Parathyroid adenoma (tissue), 2 donors: Measurements from ENCODE around the gene ACAP3.

ENCODE experiments used
- H2AFZ ChIP-seq: fragments of 300-600 bp; sonication (generic); one replicate; pipeline ENCODE4 v1.7.0; 2017; ENCODE audit warnings: antibody characterized with exemption, mild to moderate bottlenecking
- H3K27ac ChIP-seq: fragments of 300-600 bp; sonication (generic); one replicate; pipeline ENCODE4 v1.7.0; 2017
- H3K27me3 ChIP-seq: fragments of 300-600 bp; sonication (generic); one replicate; pipeline ENCODE4 v1.7.0; 2017; ENCODE audit warnings: low read length; ENCODE audit not compliant: control insufficient read depth, insufficient read depth
- H3K36me3 ChIP-seq: fragments of 300-600 bp; sonication (generic); one replicate; pipeline ENCODE4 v1.7.0; 2017; ENCODE audit warnings: low read length; ENCODE audit not compliant: control insufficient read depth, insufficient read depth
- H3K4me1 ChIP-seq: fragments of 300-600 bp; sonication (generic); one replicate; pipeline ENCODE4 v1.7.0; 2017; ENCODE audit warnings: control low read depth
- H3K4me2 ChIP-seq: fragments of 300-600 bp; sonication (generic); one replicate; pipeline ENCODE4 v1.7.0; 2017; ENCODE audit warnings: low read length
- H3K4me3 ChIP-seq: fragments of 300-600 bp; sonication (generic); one replicate; pipeline ENCODE4 v1.7.0; 2017; ENCODE audit warnings: low read depth, low read length
- H3K79me2 ChIP-seq: fragments of 300-600 bp; sonication (generic); one replicate; pipeline ENCODE4 v1.7.0; 2017; ENCODE audit warnings: control low read depth
- H3K9ac ChIP-seq: fragments of 300-600 bp; sonication (generic); one replicate; pipeline ENCODE4 v1.7.0; 2017; ENCODE audit warnings: mild to moderate bottlenecking
- H3K9me3 ChIP-seq: fragments of 300-600 bp; sonication (generic); one replicate; pipeline ENCODE4 v1.7.0; 2017; ENCODE audit warnings: low read length; ENCODE audit not compliant: control insufficient read depth
- TF ChIP-seq, protein P1 (sequence below): fragments of 300-600 bp; sonication (generic); IDR thresholded peaks from one replicate; pipeline ENCODE4 v1.7.0; 2017; ENCODE audit warnings: antibody characterized with exemption, mild to moderate bottlenecking
- donor health status: primary hyperparathyroidism.

Gene ACAP3

DNA sequence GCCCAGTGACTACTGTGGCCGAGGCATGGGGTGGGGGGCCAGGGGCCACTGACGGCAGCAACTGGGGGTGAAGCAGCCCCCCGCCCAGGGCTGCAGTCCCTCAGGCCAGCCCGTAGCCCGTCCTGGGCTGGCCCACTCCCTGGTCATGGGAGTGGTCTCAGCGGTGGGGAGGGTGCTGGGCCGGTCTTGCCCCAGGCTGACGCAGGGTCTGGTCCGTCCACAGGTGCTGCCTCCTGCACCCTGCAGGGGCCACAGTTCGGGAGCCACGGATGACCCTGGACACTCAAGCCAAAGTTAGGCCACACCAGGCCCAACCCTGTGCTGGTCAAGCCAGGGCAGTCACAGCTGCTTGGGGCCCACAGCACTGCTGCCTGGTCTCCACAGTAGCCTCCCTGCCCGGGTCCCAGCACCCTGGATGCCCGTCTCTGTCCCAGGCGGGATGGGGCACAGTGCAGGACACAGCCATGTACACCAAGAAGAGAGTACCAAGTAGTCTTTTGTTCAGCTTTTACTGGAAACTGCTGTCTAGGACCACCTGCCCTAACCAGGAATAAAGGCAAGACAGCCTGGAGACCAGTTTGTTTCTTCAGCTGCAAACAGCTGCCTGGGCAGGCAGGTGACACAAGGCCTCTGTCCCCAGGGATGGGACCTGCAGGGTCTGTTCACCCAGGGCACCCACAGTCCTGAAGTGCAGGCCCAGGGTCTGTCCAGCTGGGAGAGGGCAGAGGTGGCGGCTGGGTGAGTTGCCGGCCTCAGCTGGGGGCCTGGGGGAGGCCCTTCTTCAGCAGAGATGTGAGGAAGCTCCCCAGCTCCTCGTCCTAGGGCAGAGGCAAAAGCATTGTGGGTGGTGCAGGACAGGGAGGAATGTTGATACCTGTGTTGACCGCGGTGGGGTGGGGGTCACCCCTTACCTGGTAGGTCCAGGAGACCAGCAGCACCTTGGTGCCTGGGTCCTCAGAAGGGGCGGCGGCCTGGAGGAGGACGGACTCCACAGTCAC is 3.7 kb upstream of the ACAP3 start:
- no peak overlapping the region for H3K4me3 ChIP-seq
- H3K9me3 ChIP-seq = no peaks in the 10 kb centered on the region
- no peaks in the 10 kb centered on the region for H3K79me2 ChIP-seq
- no peaks in the 10 kb centered on the region for H3K27me3 ChIP-seq
- H3K4me1 ChIP-seq = no peaks in the 10 kb centered on the region
- no peaks in the 10 kb centered on the region for H3K36me3 ChIP-seq
- H3K27ac ChIP-seq = no peak overlapping the region
- H3K9ac ChIP-seq = no peak overlapping the region
- TF ChIP-seq, protein P1, sequence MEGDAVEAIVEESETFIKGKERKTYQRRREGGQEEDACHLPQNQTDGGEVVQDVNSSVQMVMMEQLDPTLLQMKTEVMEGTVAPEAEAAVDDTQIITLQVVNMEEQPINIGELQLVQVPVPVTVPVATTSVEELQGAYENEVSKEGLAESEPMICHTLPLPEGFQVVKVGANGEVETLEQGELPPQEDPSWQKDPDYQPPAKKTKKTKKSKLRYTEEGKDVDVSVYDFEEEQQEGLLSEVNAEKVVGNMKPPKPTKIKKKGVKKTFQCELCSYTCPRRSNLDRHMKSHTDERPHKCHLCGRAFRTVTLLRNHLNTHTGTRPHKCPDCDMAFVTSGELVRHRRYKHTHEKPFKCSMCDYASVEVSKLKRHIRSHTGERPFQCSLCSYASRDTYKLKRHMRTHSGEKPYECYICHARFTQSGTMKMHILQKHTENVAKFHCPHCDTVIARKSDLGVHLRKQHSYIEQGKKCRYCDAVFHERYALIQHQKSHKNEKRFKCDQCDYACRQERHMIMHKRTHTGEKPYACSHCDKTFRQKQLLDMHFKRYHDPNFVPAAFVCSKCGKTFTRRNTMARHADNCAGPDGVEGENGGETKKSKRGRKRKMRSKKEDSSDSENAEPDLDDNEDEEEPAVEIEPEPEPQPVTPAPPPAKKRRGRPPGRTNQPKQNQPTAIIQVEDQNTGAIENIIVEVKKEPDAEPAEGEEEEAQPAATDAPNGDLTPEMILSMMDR = no peak
- H2AFZ ChIP-seq = no peak overlapping the region
- no peak overlapping the region for H3K4me2 ChIP-seq

DNA sequence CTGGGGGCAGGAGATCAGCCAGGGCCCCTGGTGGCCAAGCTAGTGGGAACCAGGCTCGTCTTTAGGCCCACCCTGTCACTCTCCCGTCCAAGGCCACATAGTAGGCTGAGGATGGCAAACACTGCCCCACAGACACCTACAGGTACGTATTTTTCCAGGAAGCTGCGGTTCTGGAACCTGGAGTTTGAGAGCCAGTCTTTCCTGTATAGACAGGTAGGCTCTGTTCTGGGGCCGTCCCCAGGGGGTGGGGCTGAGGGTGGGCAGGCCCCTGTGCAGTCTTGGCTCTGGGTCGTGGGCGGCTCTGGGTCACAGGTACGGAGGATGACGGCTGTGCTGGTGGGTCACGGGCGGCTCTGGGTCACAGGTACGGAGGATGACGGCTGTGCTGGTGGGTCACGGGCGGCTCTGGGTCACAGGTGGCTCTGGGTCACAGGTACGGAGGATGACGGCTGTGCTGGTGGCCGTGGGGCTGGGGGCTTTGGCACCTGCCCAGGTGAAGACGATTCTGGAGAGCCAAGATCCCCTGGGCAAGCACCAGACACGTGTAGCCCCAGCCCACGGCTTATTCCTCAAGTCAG is 2.8 kb upstream of the ACAP3 start:
- no peaks in the 10 kb centered on the region for H3K36me3 ChIP-seq
- no peaks in the 10 kb centered on the region for H3K27me3 ChIP-seq
- no peak overlapping the region for H2AFZ ChIP-seq
- TF ChIP-seq, protein P1 = no peak
- H3K9me3 ChIP-seq = no peaks in the 10 kb centered on the region
- no peak overlapping the region for H3K4me2 ChIP-seq
- no peak overlapping the region for H3K9ac ChIP-seq
- H3K4me1 ChIP-seq = no peaks in the 10 kb centered on the region
- H3K4me3 ChIP-seq = no peak overlapping the region
- no peaks in the 10 kb centered on the region for H3K79me2 ChIP-seq
- H3K27ac ChIP-seq = no peak overlapping the region

DNA sequence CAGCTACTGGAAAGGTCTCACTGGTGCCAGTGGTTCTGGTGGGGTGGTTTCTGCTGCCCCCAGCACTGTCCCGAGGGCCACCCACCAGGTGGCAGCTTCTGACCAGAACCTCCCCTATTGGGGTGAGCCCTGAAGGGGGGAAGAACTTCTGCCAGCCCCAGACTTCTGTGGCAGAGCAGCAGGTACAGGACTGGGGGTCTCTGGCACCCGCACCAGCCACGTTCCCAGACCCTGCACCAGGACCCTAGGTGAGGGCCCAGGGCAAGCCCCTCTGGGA is 2.3 kb upstream of the ACAP3 start:
- H3K9ac ChIP-seq = no peak overlapping the region
- H3K4me3 ChIP-seq = no peak overlapping the region

DNA sequence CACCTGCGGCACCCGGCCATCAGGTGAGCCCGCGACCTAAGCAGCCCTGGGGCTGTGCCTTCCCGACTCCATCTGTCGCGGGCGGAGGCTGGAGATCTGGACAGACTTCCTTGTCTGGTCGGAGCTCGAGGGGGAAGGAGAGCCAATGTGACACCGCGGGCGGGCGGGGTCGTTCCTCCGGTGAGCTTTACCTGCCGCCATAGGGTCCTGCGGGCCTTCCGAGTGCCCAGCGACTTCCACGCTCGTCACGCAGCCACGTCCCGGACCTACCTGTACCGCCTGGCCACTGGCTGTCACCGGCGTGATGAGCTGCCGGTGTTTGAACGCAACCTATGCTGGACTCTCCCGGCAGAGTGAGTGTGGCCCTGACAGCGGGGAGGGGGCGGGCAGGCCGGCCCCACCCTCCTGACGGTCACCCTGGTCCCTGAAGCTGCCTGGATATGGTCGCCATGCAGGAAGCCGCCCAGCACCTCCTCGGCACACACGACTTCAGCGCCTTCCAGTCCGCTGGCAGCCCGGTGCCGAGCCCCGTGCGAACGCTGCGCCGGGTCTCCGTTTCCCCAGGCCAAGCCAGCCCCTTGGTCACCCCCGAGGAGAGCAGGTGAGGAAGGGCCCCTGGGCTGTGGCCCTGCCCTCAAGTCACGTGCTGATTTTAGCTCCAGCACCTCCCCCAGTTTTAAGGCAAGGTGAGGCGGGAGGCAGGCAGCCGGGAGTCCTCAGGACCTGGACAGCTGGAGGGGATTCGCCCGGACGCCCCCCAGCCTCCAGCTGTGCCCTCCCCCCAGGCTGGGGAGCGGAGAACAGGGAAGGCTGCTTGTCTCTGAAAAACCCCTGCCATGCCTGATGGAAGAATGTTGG is 1.8 kb upstream of the ACAP3 start:
- Histone ChIP-seq H3K4me3 (peak overlapping the region; percentile 85), H3K4me2 (peak overlapping the region; percentile 86), H3K9me3 (no peaks in the 10 kb centered on the region), H2AFZ (peak overlapping the region; percentile 79), H3K27me3 (no peaks in the 10 kb centered on the region), H3K27ac (no peak overlapping the region), H3K79me2 (no peaks in the 10 kb centered on the region), H3K36me3 (no peaks in the 10 kb centered on the region), H3K4me1 (peaks cover 3% of the 10 kb centered on the region), H3K9ac (no peak overlapping the region)
- TF ChIP-seq, protein P1 = no peak

More for the DNA sequence above, 2.3 kb upstream of the ACAP3 start:
- Histone ChIP-seq H3K79me2 (no peaks in the 10 kb centered on the region), H3K4me2 (no peak overlapping the region), H3K36me3 (no peaks in the 10 kb centered on the region), H3K4me1 (peaks cover 3% of the 10 kb centered on the region), H2AFZ (no peak overlapping the region), H3K9me3 (no peaks in the 10 kb centered on the region), H3K27ac (no peak overlapping the region), H3K27me3 (no peaks in the 10 kb centered on the region)
- TF ChIP-seq, protein P1 = no peak
